GM12878 (cell line): Measurements from ENCODE around the gene RIF1. TPM values are rescaled to one million over a fixed set of nuclear protein-coding genes. Genes with fewer than 3 reads are reported as not detected.

Experiments
- ATAC-seq: fragments of 200-7000 bp; cut with Tn5 transposase; 3 replicates; pipeline ENCODE4 v1.9.1; 2020; ENCODE audit warnings: mild to moderate bottlenecking, moderate library complexity
- BruUV-seq: library from RNA; stranded (reverse); fragments of 400-500 nt; replicated peaks from 2 replicates; lab custom pipeline; 2021; lab: Mats Ljungman, UMichigan
- CTCF ChIA-PET: fragments of 300-600 bp; sonication (Branson Sonifier 250); formaldehyde crosslinking; extraction: SDS; loops from one replicate; lab custom pipeline; 2021; ENCODE audit warnings: inconsistent platforms; lab: Yijun Ruan, JAX
- POLR2A ChIA-PET: fragments of 350-600 bp; formaldehyde crosslinking; extraction: SDS; loops from one replicate; lab custom pipeline; 2021; ENCODE audit warnings: inconsistent platforms; lab: Charles Lee
- RAD21 ChIA-PET: fragments of 300-600 bp; sonication (Branson Sonifier 250); formaldehyde crosslinking; loops from one replicate; lab custom pipeline; 2023; ENCODE audit warnings: antibody characterized with exemption; ENCODE audit not compliant: unreplicated experiment; lab: Charles Lee
- SMC1A ChIA-PET: fragments of 300-600 bp; sonication (Branson Sonifier 250); formaldehyde crosslinking; loops from one replicate; lab custom pipeline; 2023; ENCODE audit not compliant: unreplicated experiment, uncharacterized antibody; lab: Charles Lee
- DNase-seq: peaks from one replicate; pipeline ENCODE4 v3.0.0-alpha.2; 2011; ENCODE audit warnings: low read depth, low spot score
- FAIRE-seq: peaks from 3 replicates; lab custom pipeline; 2011; peaks lifted over from hg19 to GRCh38; lab: Jason Lieb, UNC
- H2AFZ ChIP-seq: 2 replicates; pipeline ENCODE4 v1.6.0; 2011; ENCODE audit warnings: low read depth, low read length, control low read depth; ENCODE audit not compliant: control insufficient read depth
- H3K27ac ChIP-seq: 2 replicates; pipeline ENCODE4 v1.5.1; 2011; ENCODE audit warnings: control low read depth; ENCODE audit not compliant: control insufficient read depth, insufficient read depth
- H3K27me3 ChIP-seq, 2 experiments: replicated peaks in 1 of 2; 2 replicates each; pipeline versions ENCODE4 v1.6.0 to v1.6.1; 2011; ENCODE audit warnings: low read length in 1 of 2; ENCODE audit not compliant: control insufficient read depth in 2 of 2, insufficient read depth in 2 of 2
- H3K36me3 ChIP-seq, 2 experiments: 2 replicates each; pipeline ENCODE4 v1.5.1; 2011; ENCODE audit warnings: low read length in 1 of 2; ENCODE audit not compliant: control insufficient read depth in 2 of 2, insufficient read depth in 2 of 2
- H3K4me1 ChIP-seq: 2 replicates; pipeline ENCODE4 v1.6.1; 2011; ENCODE audit warnings: mild to moderate bottlenecking, low read length, moderate library complexity, mixed read lengths; ENCODE audit not compliant: control insufficient read depth, insufficient read depth
- H3K4me2 ChIP-seq: 2 replicates; pipeline ENCODE4 v1.6.0; 2011; ENCODE audit warnings: control low read depth; ENCODE audit not compliant: control insufficient read depth, insufficient read depth
- H3K4me3 ChIP-seq: fragments of 200-600 bp; sonication (generic); 2 replicates; pipeline ENCODE4 v1.5.1; 2016
- H3K79me2 ChIP-seq: 2 replicates; pipeline ENCODE4 v1.6.0; 2011; ENCODE audit warnings: low read length; ENCODE audit not compliant: control insufficient read depth, insufficient read depth
- H3K9ac ChIP-seq: 2 replicates; pipeline ENCODE4 v1.8.0; 2011; ENCODE audit warnings: low read length, control low read depth, mixed read lengths; ENCODE audit not compliant: control insufficient read depth, insufficient read depth
- H3K9me3 ChIP-seq: replicated peaks from 3 replicates; pipeline ENCODE4 v1.5.1; 2011; ENCODE audit warnings: mild to moderate bottlenecking, low read length; ENCODE audit not compliant: control insufficient read depth, insufficient read depth
- H4K20me1 ChIP-seq: 2 replicates; pipeline ENCODE4 v1.6.0; 2011; ENCODE audit not compliant: control insufficient read depth, insufficient read depth
- BACH1 ChIP-seq: fragments of 450-650 bp; IDR thresholded peaks from 2 replicates; pipeline ENCODE4 v1.6.1; 2017; ENCODE audit warnings: mild to moderate bottlenecking, borderline replicate concordance
- BHLHE40 ChIP-seq, 2 experiments: fragments of 450-650 bp in 1 of 2; IDR thresholded peaks; 2 replicates each; pipeline ENCODE4 v1.6.1; 2011 to 2017; ENCODE audit warnings: low read depth in 2 of 2, borderline replicate concordance in 1 of 2, improper control_type of control experiment in 1 of 2, low read length in 1 of 2, mild to moderate bottlenecking in 1 of 2
- ETV6 ChIP-seq, 2 experiments: fragments of 450-650 bp in 1 of 2; IDR thresholded peaks in 1 of 2; conservative IDR thresholded peaks in 1 of 2; 2 replicates each; pipeline ENCODE4 v1.6.1; 2014; ENCODE audit warnings: antibody characterized with exemption in 1 of 2, borderline replicate concordance in 1 of 2, low read depth in 1 of 2, mild to moderate bottlenecking in 1 of 2, moderate library complexity in 1 of 2
- KLF5 ChIP-seq: fragments of 450-650 bp; IDR thresholded peaks from 2 replicates; pipeline ENCODE4 v1.6.1; 2014; ENCODE audit warnings: mild to moderate bottlenecking; ENCODE audit not compliant: partially characterized antibody
- MLLT1 ChIP-seq: fragments of 450-650 bp; IDR thresholded peaks from 2 replicates; pipeline ENCODE4 v1.6.1; 2016; ENCODE audit warnings: mild to moderate bottlenecking
- NFIC ChIP-seq: IDR thresholded peaks from 2 replicates; pipeline ENCODE4 v1.6.1; 2012; ENCODE audit warnings: low read depth, mild to moderate bottlenecking, inconsistent platforms, low read length, moderate library complexity
- PAX5 ChIP-seq: IDR thresholded peaks from 2 replicates; pipeline ENCODE4 v1.6.1; 2011; ENCODE audit warnings: low read depth, low read length, borderline replicate concordance
- SIN3A ChIP-seq: IDR thresholded peaks from 2 replicates; pipeline ENCODE4 v1.6.1; 2012; ENCODE audit warnings: low read depth, low read length, improper control_type of control experiment
- STAT3 ChIP-seq: IDR thresholded peaks from 2 replicates; pipeline ENCODE4 v1.6.1; 2011; ENCODE audit warnings: low read depth, low read length, improper control_type of control experiment
- ZBTB4 ChIP-seq: fragments of 450-650 bp; formaldehyde crosslinking; IDR thresholded peaks from 2 replicates; pipeline ENCODE4 v1.4.0; 2022; ENCODE audit warnings: mild to moderate bottlenecking, moderate library complexity
- WGBS: methylation state at CpG from one replicate; pipeline ENCODE4 v1.1.6; 2016; ENCODE audit warnings: low lambda C conversion rate; ENCODE audit not compliant: insufficient replicate concordance, insufficient coverage; ENCODE audit errors: missing lambda C conversion rate; 5-methylcytosine and 5-hydroxymethylcytosine counted together
- in situ Hi-C: fragments of 300-500 bp; cut with MboI; formaldehyde crosslinking; loops from 9 replicates; pipeline ENCODE4 v1.14.3; 2018; ENCODE audit warnings: mixed read lengths
- intact Hi-C: fragments of 100-400 bp; cut with micrococcal nuclease; formaldehyde crosslinking; loops from one replicate; pipeline ENCODE4 v1.14.2; 2022; ENCODE audit not compliant: unreplicated experiment
- polyA plus RNA-seq, 11 experiments: library from polyadenylated mRNA; depleted of rRNA in 4 of 11; unstranded in 6 of 11; stranded (reverse) in 5 of 11; fragments of >200 nt; fragmentation: Nextera tagmentation in 4 of 11; fragmentation: Illumina TruSeq in 1 of 11; extraction: Ambion mirVana in 4 of 11; extraction: Trizol in 1 of 11; gene quantifications; 1 replicate in 1 of 11; 2 replicates in 10 of 11; pipeline versions ENCODE4 v1.2.1 to v1.2.3, GENCODE V29; 2011 to 2016; ENCODE audit warnings: inconsistent platforms in 2 of 11, missing spikeins in 2 of 11, low read depth in 1 of 11
- total RNA-seq, 4 experiments: library from RNA; depleted of rRNA in 3 of 4; stranded (reverse); fragments of >200 nt in 3 of 4; fragmentation: Illumina TruSeq in 1 of 4; extraction: Trizol in 1 of 4; gene quantifications; 2 replicates each; pipeline versions ENCODE4 v1.2.1 to v1.2.3, GENCODE V29; 2013 to 2021

RIF1 gene
- total and polyA plus RNA-seq, 10 of the 15 experiments (the other 5 are each of a cell fraction or from before 2014, with no cell fraction given): 6.3 to 63.2 (median 34.4) TPM

GRCh38 chr2:151363709-151364108 is 46.0 kb upstream of the RIF1 start (continued):
- peak; percentile 49; the same call in 1 of the 2 replicates for TF ChIP-seq MLLT1
- TF ChIP-seq NFIC: peak; percentile 40; the same call in 1 of the 2 replicates
- TF ChIP-seq BHLHE40 (IDR thresholded peaks at IDR 0.05; ENCODE audit: borderline replicate concordance in 1 of 2, low read depth in 2 of 2, low read length in 1 of 2): peak in 1 of 2 experiments; percentile 21; a peak in 1 of 4 replicates

- ChIA-PET SMC1A (interaction anchor here (0.7 to 1.4 kb wide), 3 partner anchors 36 to 604 kb away, joined by 3 to 5 read pairs (median 3); no protein-coding TSS in a partner anchor), RAD21 (interaction anchor here (0.8 kb wide), 1 partner anchor 79 kb away, joined by 6 read pairs; no protein-coding TSS in a partner anchor), CTCF (interaction anchor here (0.6 to 1.0 kb wide), 2 partner anchors 10 to 66 kb away, joined by 3 to 4 read pairs; no protein-coding TSS in a partner anchor), POLR2A (interaction anchor here (1.0 kb wide), 2 partner anchors 55 to 69 kb away, joined by 3 read pairs; no protein-coding TSS in a partner anchor)
- no peaks in the 10 kb centered on the region for H3K9me3 ChIP-seq
- no peaks in the 10 kb centered on the region for H3K4me1 ChIP-seq
- intact Hi-C loops: no loop called here
- no peak for ATAC-seq
- H3K27me3 ChIP-seq: no peaks in the 10 kb centered on the region
- no peak overlapping the region for H3K27ac ChIP-seq
- BruUV-seq: no TSS peak
- no peaks in the 10 kb centered on the region for H3K79me2 ChIP-seq
- H3K4me3 ChIP-seq: no peak overlapping the region
- in situ Hi-C loops: no loop called here
- H3K9ac ChIP-seq: no peak overlapping the region
- FAIRE-seq: no peak
- no peaks in the 10 kb centered on the region for H3K36me3 ChIP-seq
- DNase-seq: no peak
- 82% methylated on average over 2 of the region's 2 CpGs for WGBS
- no peak overlapping the region for H2AFZ ChIP-seq
- H4K20me1 ChIP-seq: no peaks in the 10 kb centered on the region
- no peak overlapping the region for H3K4me2 ChIP-seq
- TF ChIP-seq BACH1 (no peak), STAT3 (no peak), PAX5 (no peak), KLF5 (no peak), SIN3A (no peak), ETV6 (conservative IDR thresholded peaks at IDR 0.05 in 1 of 2, IDR thresholded peaks at IDR 0.05 in 1 of 2; ENCODE audit: borderline replicate concordance in 1 of 2, low read depth in 1 of 2) (no peak), ZBTB4 (CRISPR knock-in tag) (no peak)
These were observed 42.1 kb upstream of the RIF1 start for GRCh38 chr2:151367571-151367970.
